K562 (cell line): Measurements from ENCODE around the gene PARD3B. TPM values are rescaled to one million over a fixed set of nuclear protein-coding genes. Genes with fewer than 3 reads are reported as not detected.

Source experiments
- ATAC-seq: fragments of 200-7000 bp; cut with Tn5 transposase; 3 replicates; pipeline ENCODE4 v1.9.1; 2020; ENCODE audit warnings: moderate library complexity
- BruUV-seq: library from RNA; stranded (reverse); fragments of 400-500 nt; replicated peaks from 2 replicates; lab custom pipeline; 2021; lab: Mats Ljungman, UMichigan
- CTCF ChIA-PET: fragments of 300-600 bp; formaldehyde crosslinking; extraction: SDS; loops from one replicate; lab custom pipeline; 2021; ENCODE audit warnings: low intra/inter-chr PET ratio; lab: Yijun Ruan, JAX
- POLR2A ChIA-PET: fragments of 300-600, 350-650 bp; sonication (Branson Sonifier 250); formaldehyde crosslinking; extraction: SDS; loops from one replicate; lab custom pipeline; 2021; ENCODE audit warnings: antibody characterized with exemption, inconsistent platforms; lab: Yijun Ruan, JAX
- DNase-seq, 4 experiments: peaks; one replicate each; pipeline versions ENCODE4 v3.0.0 to v3.0.0-alpha.2; 2011 to 2018; ENCODE audit warnings: low spot score in 3 of 4, mixed read lengths in 3 of 4; ENCODE audit errors: extremely low read depth in 1 of 4
- FAIRE-seq: peaks from 2 replicates; lab custom pipeline; 2011; peaks lifted over from hg19 to GRCh38; lab: Jason Lieb, UNC
- H2AFZ ChIP-seq: 2 replicates; pipeline ENCODE4 v1.6.0; 2011; ENCODE audit warnings: low read depth, low read length, control low read depth, inconsistent platforms
- H3K27ac ChIP-seq: fragments of 200-600 bp; 3 replicates; pipeline ENCODE4 v1.8.0; 2011; ENCODE audit warnings: low read depth, mild to moderate bottlenecking, control low read depth, inconsistent platforms, low read length, moderate library complexity, mixed read lengths; ENCODE audit errors: extremely low read depth
- H3K27me3 ChIP-seq, 2 experiments: fragments of 300-600 bp in 1 of 2; 2 replicates in 1 of 2; 3 replicates in 1 of 2; pipeline versions ENCODE4 v1.6.0 to v1.8.0; 2011; ENCODE audit warnings: inconsistent platforms in 2 of 2, low read length in 2 of 2, mild to moderate bottlenecking in 1 of 2, mixed read lengths in 1 of 2, moderate library complexity in 1 of 2; ENCODE audit not compliant: control insufficient read depth in 2 of 2, insufficient read depth in 2 of 2
- H3K36me3 ChIP-seq: fragments of 300-600 bp; 3 replicates; pipeline ENCODE4 v1.8.0; 2011; ENCODE audit warnings: mild to moderate bottlenecking, low read length, inconsistent platforms; ENCODE audit not compliant: control insufficient read depth, insufficient read depth
- H3K4me1 ChIP-seq, 2 experiments: fragments of 200-600 bp in 1 of 2; replicated peaks in 1 of 2; 2 replicates in 1 of 2; 3 replicates in 1 of 2; pipeline versions ENCODE4 v1.5.1 to v1.8.0; 2011; ENCODE audit warnings: inconsistent platforms in 2 of 2, low read length in 2 of 2, mild to moderate bottlenecking in 1 of 2, mixed read lengths in 1 of 2, moderate library complexity in 1 of 2; ENCODE audit not compliant: control insufficient read depth in 2 of 2, insufficient read depth in 2 of 2
- H3K4me2 ChIP-seq: 2 replicates; pipeline ENCODE4 v1.6.1; 2011; ENCODE audit warnings: low read length, control low read depth, inconsistent platforms, mixed read lengths; ENCODE audit not compliant: insufficient read depth
- H3K4me3 ChIP-seq: fragments of 200-600 bp; sonication (generic), shearing (Covaris generic); 2 replicates; pipeline ENCODE4 v1.5.1; 2016; ENCODE audit warnings: control low read depth, inconsistent platforms
- H3K79me2 ChIP-seq: fragments of 200-600 bp; 3 replicates; pipeline ENCODE4 v1.8.0; 2011; ENCODE audit warnings: low read length, inconsistent platforms; ENCODE audit not compliant: control insufficient read depth, insufficient read depth
- H3K9ac ChIP-seq, 2 experiments: 2 replicates each; pipeline versions ENCODE4 v1.6.0 to v1.6.1; 2011; ENCODE audit warnings: low read depth in 2 of 2, low read length in 2 of 2, control low read depth in 1 of 2, inconsistent platforms in 1 of 2, mild to moderate bottlenecking in 1 of 2, mixed read lengths in 1 of 2; ENCODE audit not compliant: insufficient read depth in 1 of 2
- H3K9me1 ChIP-seq: one replicate; pipeline ENCODE4 v1.6.0; 2011; ENCODE audit warnings: inconsistent platforms, mild to moderate bottlenecking, low read length, moderate library complexity; ENCODE audit not compliant: control insufficient read depth, insufficient read depth
- H3K9me3 ChIP-seq: replicated peaks from 2 replicates; pipeline ENCODE4 v1.5.1; 2011; ENCODE audit warnings: low read depth, low read length, inconsistent platforms; ENCODE audit not compliant: control insufficient read depth, insufficient read depth
- H4K20me1 ChIP-seq: replicated peaks from 2 replicates; pipeline ENCODE4 v1.6.1; 2011; ENCODE audit warnings: low read length, inconsistent platforms, mixed read lengths; ENCODE audit not compliant: control insufficient read depth, insufficient read depth
- CBX3 ChIP-seq, 2 experiments: IDR thresholded peaks; 1 replicate in 1 of 2; 2 replicates in 1 of 2; pipeline ENCODE4 v1.6.1; 2012; ENCODE audit warnings: inconsistent platforms in 2 of 2, low read length in 2 of 2, borderline replicate concordance in 1 of 2, control low read depth in 1 of 2
- EP300 ChIP-seq: IDR thresholded peaks from 2 replicates; pipeline ENCODE4 v1.6.1; 2012; ENCODE audit warnings: low read length, improper control_type of control experiment
- ERF ChIP-seq: fragments of 450-650 bp; formaldehyde crosslinking; IDR thresholded peaks from 2 replicates; pipeline ENCODE4 v1.4.0; 2020; ENCODE audit warnings: mild to moderate bottlenecking, mixed read lengths
- GTF2A2 ChIP-seq: IDR thresholded peaks from 2 replicates; pipeline ENCODE4 v1.6.1; 2016; ENCODE audit warnings: mild to moderate bottlenecking, missing genetic modification characterization, missing compliant biosample characterization
- KDM2B ChIP-seq: fragments of 250-450 bp; sonication (Bioruptor Pico); IDR thresholded peaks from 2 replicates; pipeline ENCODE4 v1.8.0; 2021; ENCODE audit warnings: mild to moderate bottlenecking, moderate library complexity
- MED1 ChIP-seq: sonication (generic); formaldehyde crosslinking; IDR thresholded peaks from 2 replicates; pipeline ENCODE4 v1.8.1; 2023; ENCODE audit warnings: missing genetic modification reagents, borderline replicate concordance
- MYC ChIP-seq, 2 experiments: fragments of 250-450 bp in 1 of 2; sonication (Bioruptor Pico) in 1 of 2; IDR thresholded peaks; 2 replicates each; pipeline versions ENCODE4 v1.5.1 to v1.6.1; 2012 to 2021; ENCODE audit warnings: low read depth in 2 of 2, borderline replicate concordance in 1 of 2, improper control_type of control experiment in 1 of 2, low read length in 1 of 2, mild to moderate bottlenecking in 1 of 2, moderate library complexity in 1 of 2
- RUNX1 ChIP-seq: sonication (generic); IDR thresholded peaks from 2 replicates; pipeline ENCODE4 v1.6.1; 2016; ENCODE audit warnings: antibody characterized with exemption, low read depth
- SLC30A9 ChIP-seq: fragments of 250-450 bp; sonication (Bioruptor Pico); IDR thresholded peaks from 2 replicates; pipeline ENCODE4 v1.8.0; 2022; ENCODE audit warnings: mild to moderate bottlenecking, moderate library complexity
- SRSF9 ChIP-seq: fragments of 200-400 bp; formaldehyde crosslinking; IDR thresholded peaks from 2 replicates; pipeline ENCODE4 v1.6.1; 2017; ENCODE audit warnings: low read depth, low read length, borderline replicate concordance
- TGIF2 ChIP-seq: sonication (generic); formaldehyde crosslinking; IDR thresholded peaks from 2 replicates; pipeline ENCODE4 v1.8.1; 2022; ENCODE audit warnings: mild to moderate bottlenecking, missing genetic modification reagents, moderate library complexity
- ZBTB1 ChIP-seq: sonication (generic); formaldehyde crosslinking; IDR thresholded peaks from 2 replicates; pipeline ENCODE4 v1.8.1; 2023; ENCODE audit warnings: missing genetic modification reagents, low read depth, mild to moderate bottlenecking, borderline replicate concordance
- ZNF445 ChIP-seq: fragments of 250-450 bp; sonication (Bioruptor Pico); IDR thresholded peaks from 2 replicates; pipeline ENCODE4 v1.4.0; 2020; ENCODE audit warnings: low read depth, mild to moderate bottlenecking, moderate library complexity
- WGBS: fragments of 100-300 bp; shearing (Covaris generic); methylation state at CpG from one replicate; pipeline ENCODE4 v1.1.6; 2016; ENCODE audit warnings: low coverage, mixed read lengths; ENCODE audit not compliant: insufficient coverage; ENCODE audit errors: missing lambda C conversion rate; 5-methylcytosine and 5-hydroxymethylcytosine counted together
- in situ Hi-C: fragments of 300-500 bp; cut with MboI; formaldehyde crosslinking; loops from 4 replicates; pipeline ENCODE4 v1.15.0; 2018; ENCODE audit warnings: inconsistent platforms, mixed read lengths
- intact Hi-C: fragments of 100-400 bp; cut with micrococcal nuclease; formaldehyde crosslinking; loops from 2 replicates; pipeline ENCODE4 v1.14.2; 2022
- polyA plus RNA-seq, 8 experiments: library from polyadenylated mRNA; depleted of rRNA in 4 of 8; stranded (reverse) in 5 of 8; unstranded in 3 of 8; fragments of >200 nt; fragmentation: Nextera tagmentation in 2 of 8; fragmentation: Illumina TruSeq in 1 of 8; extraction: Ambion mirVana in 2 of 8; extraction: Trizol in 1 of 8; gene quantifications; 2 replicates each; pipeline versions ENCODE4 v1.2.1 to v1.2.3, GENCODE V29; 2011 to 2014; ENCODE audit warnings: inconsistent platforms in 1 of 8, missing spikeins in 1 of 8
- total RNA-seq, 7 experiments: library from RNA; depleted of rRNA in 6 of 7; stranded (reverse); fragments of >200 nt in 6 of 7; fragmentation: Illumina TruSeq in 2 of 7; extraction: Trizol in 2 of 7; gene quantifications; 2 replicates each; pipeline versions ENCODE4 v1.2.1 to v1.2.3, GENCODE V29; 2011 to 2021; ENCODE audit warnings: low replicate concordance in 1 of 7
- TF ChIP-seq, protein P1 (sequence below): fragments of 450-650 bp; IDR thresholded peaks from 2 replicates; pipeline ENCODE4 v1.7.1; 2018; ENCODE audit warnings: mild to moderate bottlenecking, low read depth; ENCODE audit not compliant: partially characterized antibody
- TF ChIP-seq, protein P2 (sequence below): fragments of 450-650 bp; conservative IDR thresholded peaks from 2 replicates; pipeline ENCODE4 v1.6.1; 2016; ENCODE audit warnings: missing genetic modification characterization, low read depth, mild to moderate bottlenecking, missing compliant biosample characterization, moderate library complexity
- TF ChIP-seq, protein P3 (sequence below): fragments of 450-650 bp; IDR thresholded peaks from 2 replicates; pipeline ENCODE4 v1.6.1; 2017; ENCODE audit warnings: antibody characterized with exemption, mild to moderate bottlenecking

The PARD3B gene
- total and polyA plus RNA-seq, 9 of the 15 experiments (the other 6 are each of a cell fraction or from before 2014, with no cell fraction given), result 0.15 to 3.0 (median 1.1) TPM

DNA sequence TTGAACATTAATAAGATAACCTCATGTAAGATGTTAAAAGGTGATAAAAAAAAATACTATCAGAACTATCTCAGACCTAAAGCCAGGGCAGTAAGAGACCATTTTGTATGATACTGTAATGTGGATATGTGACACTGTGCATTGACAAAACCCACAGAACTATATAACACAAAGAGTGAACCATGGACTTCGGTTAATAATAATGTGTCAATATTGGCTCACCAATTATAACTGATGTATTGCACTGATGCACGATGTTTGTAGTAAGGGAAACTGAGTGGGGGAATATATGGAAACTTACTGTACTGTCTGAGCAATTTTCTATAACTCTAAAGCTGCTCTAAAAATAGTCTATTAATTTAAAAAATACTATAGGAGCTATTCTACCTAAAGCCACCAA is 40.7 kb upstream of the PARD3B start:
- H3K4me2 ChIP-seq, result no peak overlapping the region
- no peak for FAIRE-seq
- 30% methylated on average over 2 of the region's 2 CpGs for WGBS
- no peaks in the 10 kb centered on the region for H3K79me2 ChIP-seq
- DNase-seq, result no peak
- no peaks in the 10 kb centered on the region for H3K9me3 ChIP-seq
- no peaks in the 10 kb centered on the region for H4K20me1 ChIP-seq
- no peak overlapping the region for H3K4me3 ChIP-seq
- no peaks in the 10 kb centered on the region for H3K36me3 ChIP-seq
- H3K27ac ChIP-seq, result no peak overlapping the region
- BruUV-seq, result no TSS peak
- intact Hi-C loops (no loop called here), in situ Hi-C loops (no loop called here)
- H2AFZ ChIP-seq, result no peak overlapping the region
- H3K4me1 ChIP-seq, result no peaks in the 10 kb centered on the region; a peak in 1 of 5 replicates
- ATAC-seq, result no peak
- H3K9me1 ChIP-seq, result no peaks in the 10 kb centered on the region
- no peak overlapping the region for H3K9ac ChIP-seq
- ChIA-PET CTCF (no interaction called here), POLR2A (no interaction called here)
- H3K27me3 ChIP-seq, result no peaks in the 10 kb centered on the region
- TF ChIP-seq EP300 (no peak), ZBTB1 (CRISPR knock-in tag) (no peak), CBX3 (IDR thresholded peaks at IDR 0.05; ENCODE audit: borderline replicate concordance in 1 of 2, low read length in 2 of 2) (no peak), RUNX1 (no peak), ZNF445 (no peak), ERF (no peak), MED1 (no peak), TGIF2 (CRISPR knock-in tag) (no peak), SLC30A9 (CRISPR knock-in tag) (no peak), GTF2A2 (tag) (no peak), KDM2B (CRISPR knock-in tag) (no peak), SRSF9 (no peak), MYC (IDR thresholded peaks at IDR 0.05; ENCODE audit: low read depth, low read length) (no peak), MYC (CRISPR knock-in tag; IDR thresholded peaks at IDR 0.05; ENCODE audit: borderline replicate concordance, low read depth) (no peak)
- TF ChIP-seq, protein P1, sequence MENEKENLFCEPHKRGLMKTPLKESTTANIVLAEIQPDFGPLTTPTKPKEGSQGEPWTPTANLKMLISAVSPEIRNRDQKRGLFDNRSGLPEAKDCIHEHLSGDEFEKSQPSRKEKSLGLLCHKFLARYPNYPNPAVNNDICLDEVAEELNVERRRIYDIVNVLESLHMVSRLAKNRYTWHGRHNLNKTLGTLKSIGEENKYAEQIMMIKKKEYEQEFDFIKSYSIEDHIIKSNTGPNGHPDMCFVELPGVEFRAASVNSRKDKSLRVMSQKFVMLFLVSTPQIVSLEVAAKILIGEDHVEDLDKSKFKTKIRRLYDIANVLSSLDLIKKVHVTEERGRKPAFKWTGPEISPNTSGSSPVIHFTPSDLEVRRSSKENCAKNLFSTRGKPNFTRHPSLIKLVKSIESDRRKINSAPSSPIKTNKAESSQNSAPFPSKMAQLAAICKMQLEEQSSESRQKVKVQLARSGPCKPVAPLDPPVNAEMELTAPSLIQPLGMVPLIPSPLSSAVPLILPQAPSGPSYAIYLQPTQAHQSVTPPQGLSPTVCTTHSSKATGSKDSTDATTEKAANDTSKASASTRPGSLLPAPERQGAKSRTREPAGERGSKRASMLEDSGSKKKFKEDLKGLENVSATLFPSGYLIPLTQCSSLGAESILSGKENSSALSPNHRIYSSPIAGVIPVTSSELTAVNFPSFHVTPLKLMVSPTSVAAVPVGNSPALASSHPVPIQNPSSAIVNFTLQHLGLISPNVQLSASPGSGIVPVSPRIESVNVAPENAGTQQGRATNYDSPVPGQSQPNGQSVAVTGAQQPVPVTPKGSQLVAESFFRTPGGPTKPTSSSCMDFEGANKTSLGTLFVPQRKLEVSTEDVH, result no peak
- TF ChIP-seq, protein P2, sequence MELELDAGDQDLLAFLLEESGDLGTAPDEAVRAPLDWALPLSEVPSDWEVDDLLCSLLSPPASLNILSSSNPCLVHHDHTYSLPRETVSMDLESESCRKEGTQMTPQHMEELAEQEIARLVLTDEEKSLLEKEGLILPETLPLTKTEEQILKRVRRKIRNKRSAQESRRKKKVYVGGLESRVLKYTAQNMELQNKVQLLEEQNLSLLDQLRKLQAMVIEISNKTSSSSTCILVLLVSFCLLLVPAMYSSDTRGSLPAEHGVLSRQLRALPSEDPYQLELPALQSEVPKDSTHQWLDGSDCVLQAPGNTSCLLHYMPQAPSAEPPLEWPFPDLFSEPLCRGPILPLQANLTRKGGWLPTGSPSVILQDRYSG, result no peak
- TF ChIP-seq, protein P3, sequence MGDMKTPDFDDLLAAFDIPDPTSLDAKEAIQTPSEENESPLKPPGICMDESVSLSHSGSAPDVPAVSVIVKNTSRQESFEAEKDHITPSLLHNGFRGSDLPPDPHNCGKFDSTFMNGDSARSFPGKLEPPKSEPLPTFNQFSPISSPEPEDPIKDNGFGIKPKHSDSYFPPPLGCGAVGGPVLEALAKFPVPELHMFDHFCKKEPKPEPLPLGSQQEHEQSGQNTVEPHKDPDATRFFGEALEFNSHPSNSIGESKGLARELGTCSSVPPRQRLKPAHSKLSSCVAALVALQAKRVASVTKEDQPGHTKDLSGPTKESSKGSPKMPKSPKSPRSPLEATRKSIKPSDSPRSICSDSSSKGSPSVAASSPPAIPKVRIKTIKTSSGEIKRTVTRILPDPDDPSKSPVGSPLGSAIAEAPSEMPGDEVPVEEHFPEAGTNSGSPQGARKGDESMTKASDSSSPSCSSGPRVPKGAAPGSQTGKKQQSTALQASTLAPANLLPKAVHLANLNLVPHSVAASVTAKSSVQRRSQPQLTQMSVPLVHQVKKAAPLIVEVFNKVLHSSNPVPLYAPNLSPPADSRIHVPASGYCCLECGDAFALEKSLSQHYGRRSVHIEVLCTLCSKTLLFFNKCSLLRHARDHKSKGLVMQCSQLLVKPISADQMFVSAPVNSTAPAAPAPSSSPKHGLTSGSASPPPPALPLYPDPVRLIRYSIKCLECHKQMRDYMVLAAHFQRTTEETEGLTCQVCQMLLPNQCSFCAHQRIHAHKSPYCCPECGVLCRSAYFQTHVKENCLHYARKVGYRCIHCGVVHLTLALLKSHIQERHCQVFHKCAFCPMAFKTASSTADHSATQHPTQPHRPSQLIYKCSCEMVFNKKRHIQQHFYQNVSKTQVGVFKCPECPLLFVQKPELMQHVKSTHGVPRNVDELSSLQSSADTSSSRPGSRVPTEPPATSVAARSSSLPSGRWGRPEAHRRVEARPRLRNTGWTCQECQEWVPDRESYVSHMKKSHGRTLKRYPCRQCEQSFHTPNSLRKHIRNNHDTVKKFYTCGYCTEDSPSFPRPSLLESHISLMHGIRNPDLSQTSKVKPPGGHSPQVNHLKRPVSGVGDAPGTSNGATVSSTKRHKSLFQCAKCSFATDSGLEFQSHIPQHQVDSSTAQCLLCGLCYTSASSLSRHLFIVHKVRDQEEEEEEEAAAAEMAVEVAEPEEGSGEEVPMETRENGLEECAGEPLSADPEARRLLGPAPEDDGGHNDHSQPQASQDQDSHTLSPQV, result no peak
